ENCODE results near the gene ELOVL2.

DNA sequence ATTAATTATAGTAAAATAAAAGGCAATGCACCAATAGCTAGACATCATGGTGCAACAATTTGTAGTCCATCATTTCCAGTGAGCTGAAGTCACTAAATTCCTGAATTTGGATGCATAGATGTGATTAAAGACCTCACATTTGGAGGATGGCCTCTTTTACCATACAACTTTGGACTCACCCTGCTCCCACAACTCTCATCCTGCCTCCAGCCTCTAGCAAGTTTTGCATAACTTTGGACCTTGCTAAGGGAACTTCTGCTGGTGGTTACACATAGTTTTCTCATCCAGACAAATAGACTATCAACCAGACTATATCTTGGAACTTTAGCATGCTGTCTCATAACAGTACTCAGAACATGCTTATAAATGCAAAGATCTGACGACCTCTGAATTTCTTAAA lies 12.8 kb upstream of the ELOVL2 start:
- TF ChIP-seq, protein P1, sequence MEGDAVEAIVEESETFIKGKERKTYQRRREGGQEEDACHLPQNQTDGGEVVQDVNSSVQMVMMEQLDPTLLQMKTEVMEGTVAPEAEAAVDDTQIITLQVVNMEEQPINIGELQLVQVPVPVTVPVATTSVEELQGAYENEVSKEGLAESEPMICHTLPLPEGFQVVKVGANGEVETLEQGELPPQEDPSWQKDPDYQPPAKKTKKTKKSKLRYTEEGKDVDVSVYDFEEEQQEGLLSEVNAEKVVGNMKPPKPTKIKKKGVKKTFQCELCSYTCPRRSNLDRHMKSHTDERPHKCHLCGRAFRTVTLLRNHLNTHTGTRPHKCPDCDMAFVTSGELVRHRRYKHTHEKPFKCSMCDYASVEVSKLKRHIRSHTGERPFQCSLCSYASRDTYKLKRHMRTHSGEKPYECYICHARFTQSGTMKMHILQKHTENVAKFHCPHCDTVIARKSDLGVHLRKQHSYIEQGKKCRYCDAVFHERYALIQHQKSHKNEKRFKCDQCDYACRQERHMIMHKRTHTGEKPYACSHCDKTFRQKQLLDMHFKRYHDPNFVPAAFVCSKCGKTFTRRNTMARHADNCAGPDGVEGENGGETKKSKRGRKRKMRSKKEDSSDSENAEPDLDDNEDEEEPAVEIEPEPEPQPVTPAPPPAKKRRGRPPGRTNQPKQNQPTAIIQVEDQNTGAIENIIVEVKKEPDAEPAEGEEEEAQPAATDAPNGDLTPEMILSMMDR (IDR thresholded peaks at IDR 0.05; ENCODE audit: low read depth, low read length), result no peak
- no peak for TF ChIP-seq POLR2A (IDR thresholded peaks at IDR 0.05; ENCODE audit: extremely low read depth, insufficient read length)
